HG03575 (cell line): Measurements from ENCODE around the gene IL1RAPL2.

Experiments
- ATAC-seq: cut with Tn5 transposase; IDR thresholded peaks from one replicate; pipeline ENCODE4 v1.9.1; 2021; ENCODE audit not compliant: unreplicated experiment, insufficient number of reproducible peaks, low FRiP score; ENCODE audit errors: extremely low read depth

The IL1RAPL2 gene

GRCh38 chrX:105471597-105471996, 905.6 kb downstream of the IL1RAPL2 start:
- no peak for ATAC-seq

- ATAC-seq = no peak
Observed at GRCh38 chrX:105475801-105476200, 909.8 kb downstream of the IL1RAPL2 start.

GRCh38 chrX:105477351-105477750, 911.4 kb downstream of the IL1RAPL2 start:
- no peak for ATAC-seq

- ATAC-seq = no peak
Observed at GRCh38 chrX:105480646-105481310, 914.8 kb downstream of the IL1RAPL2 start.

- no peak for ATAC-seq
Observed at GRCh38 chrX:105483011-105483410, 917.0 kb downstream of the IL1RAPL2 start.

- ATAC-seq = no peak
Observed at GRCh38 chrX:105488716-105489115, 922.7 kb downstream of the IL1RAPL2 start.

GRCh38 chrX:105495376-105495775, 929.4 kb downstream of the IL1RAPL2 start:
- ATAC-seq = no peak

GRCh38 chrX:105502336-105502735, 936.3 kb downstream of the IL1RAPL2 start:
- ATAC-seq = no peak

- ATAC-seq = no peak
Observed at GRCh38 chrX:105515561-105515960, 949.6 kb downstream of the IL1RAPL2 start.

GRCh38 chrX:105526431-105526830, 960.4 kb downstream of the IL1RAPL2 start:
- no peak for ATAC-seq

- no peak for ATAC-seq
Observed at GRCh38 chrX:105527759-105528158, 961.8 kb downstream of the IL1RAPL2 start.

GRCh38 chrX:105533951-105534350, 968.0 kb downstream of the IL1RAPL2 start:
- no peak for ATAC-seq

GRCh38 chrX:105543283-105543682, 977.3 kb downstream of the IL1RAPL2 start:
- ATAC-seq = no peak

- no peak for ATAC-seq
Observed at GRCh38 chrX:105550043-105550663, 984.2 kb downstream of the IL1RAPL2 start.

- ATAC-seq = no peak
Observed at GRCh38 chrX:105552395-105552794, 986.4 kb downstream of the IL1RAPL2 start.

- no peak for ATAC-seq
Observed at GRCh38 chrX:105553118-105553517, 987.1 kb downstream of the IL1RAPL2 start.

GRCh38 chrX:105564501-105564900, 998.5 kb downstream of the IL1RAPL2 start:
- ATAC-seq = no peak

GRCh38 chrX:105565856-105566255, 999.9 kb downstream of the IL1RAPL2 start:
- ATAC-seq = no peak

- ATAC-seq = no peak
Observed at GRCh38 chrX:105567082-105567481, 1001.1 kb downstream of the IL1RAPL2 start.

- ATAC-seq = no peak
Observed at GRCh38 chrX:105608745-105609144, 1042.7 kb downstream of the IL1RAPL2 start.

GRCh38 chrX:105609530-105609929, 1043.5 kb downstream of the IL1RAPL2 start:
- ATAC-seq = no peak
